ENCODE measurements around the gene SPDYE6.
"Not testable (repeated sequence)": the region's sequence is repeated elsewhere in the genome, so short reads cannot be mapped to it uniquely, and the experiment has no call there.

GRCh38 chr7:102337002-102337401 is 19.2 kb downstream of the SPDYE6 start:
- TF ChIP-seq CTCF (conservative IDR thresholded peaks at IDR 0.05); EZH2 (IDR thresholded peaks at IDR 0.05; ENCODE audit: low read depth): not testable (repeated sequence)
